GM19395 (cell line): Measurements from ENCODE around the gene GATAD2A.
A peak's percentile ranks its signal among the peaks of the same experiment; 100 is the strongest.
"Not testable (repeated sequence)": the region's sequence is repeated elsewhere in the genome, so short reads cannot be mapped to it uniquely, and the experiment has no call there.

ENCODE experiments used
- ATAC-seq: cut with Tn5 transposase; IDR thresholded peaks from one replicate; pipeline ENCODE4 v1.9.1; 2021; ENCODE audit warnings: mild to moderate bottlenecking, moderate library complexity; ENCODE audit not compliant: unreplicated experiment

The GATAD2A gene, protein sequence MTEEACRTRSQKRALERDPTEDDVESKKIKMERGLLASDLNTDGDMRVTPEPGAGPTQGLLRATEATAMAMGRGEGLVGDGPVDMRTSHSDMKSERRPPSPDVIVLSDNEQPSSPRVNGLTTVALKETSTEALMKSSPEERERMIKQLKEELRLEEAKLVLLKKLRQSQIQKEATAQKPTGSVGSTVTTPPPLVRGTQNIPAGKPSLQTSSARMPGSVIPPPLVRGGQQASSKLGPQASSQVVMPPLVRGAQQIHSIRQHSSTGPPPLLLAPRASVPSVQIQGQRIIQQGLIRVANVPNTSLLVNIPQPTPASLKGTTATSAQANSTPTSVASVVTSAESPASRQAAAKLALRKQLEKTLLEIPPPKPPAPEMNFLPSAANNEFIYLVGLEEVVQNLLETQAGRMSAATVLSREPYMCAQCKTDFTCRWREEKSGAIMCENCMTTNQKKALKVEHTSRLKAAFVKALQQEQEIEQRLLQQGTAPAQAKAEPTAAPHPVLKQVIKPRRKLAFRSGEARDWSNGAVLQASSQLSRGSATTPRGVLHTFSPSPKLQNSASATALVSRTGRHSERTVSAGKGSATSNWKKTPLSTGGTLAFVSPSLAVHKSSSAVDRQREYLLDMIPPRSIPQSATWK

DNA sequence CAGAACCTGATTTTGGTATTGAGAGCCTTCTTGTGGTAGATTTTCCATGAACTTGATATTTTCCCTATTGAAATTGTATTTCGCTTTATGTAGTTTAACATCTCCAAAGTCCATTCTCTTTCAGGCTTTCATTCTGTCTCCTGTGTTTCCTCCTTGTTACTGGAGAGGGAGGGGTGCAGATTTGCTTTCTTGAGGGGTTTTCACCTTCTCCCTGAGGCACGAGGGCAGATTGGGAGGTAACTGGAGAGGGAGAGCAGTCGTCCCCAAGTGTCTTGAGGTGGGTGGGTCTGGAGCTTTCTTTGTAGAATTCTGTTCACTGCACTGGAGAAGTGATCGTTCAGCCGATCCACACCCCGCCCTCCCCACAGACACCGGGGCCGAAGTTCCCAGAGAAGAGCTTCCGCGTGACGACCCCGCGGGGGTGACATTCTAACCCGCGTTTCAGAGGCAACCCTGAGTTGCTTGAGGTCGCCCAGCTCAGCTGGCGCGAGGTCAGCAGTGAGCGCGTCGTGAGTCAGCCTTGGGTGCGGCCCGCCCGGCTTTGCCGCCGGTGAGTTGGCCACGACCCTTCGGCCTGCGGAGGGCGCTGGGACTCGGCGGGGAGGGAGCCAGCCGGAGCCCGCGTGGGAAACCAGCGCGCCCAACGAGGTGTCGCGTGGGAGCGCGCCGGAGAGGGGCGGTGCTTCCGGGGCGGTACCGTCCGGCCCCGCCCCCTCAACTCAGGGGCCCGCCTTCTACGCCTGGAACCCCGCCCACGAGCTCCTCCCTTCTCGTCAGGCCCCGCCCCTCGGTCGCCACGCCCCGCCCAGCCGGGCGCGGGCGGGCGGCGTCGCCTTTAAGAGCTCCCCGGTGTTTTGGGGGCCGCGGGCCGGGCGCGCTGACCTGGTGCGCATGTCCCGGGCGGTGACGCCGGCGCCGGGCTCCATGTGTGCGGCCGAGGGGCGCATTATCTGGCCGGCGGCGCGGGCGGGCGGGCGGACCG is at the start of gene GATAD2A:
Gene GATAD2A (plus strand): TSS at position 797 of the 982 bp plus-strand sequence. CDS start 59,671 bp downstream, outside the sequence.
- peak; percentile 63 for ATAC-seq

DNA sequence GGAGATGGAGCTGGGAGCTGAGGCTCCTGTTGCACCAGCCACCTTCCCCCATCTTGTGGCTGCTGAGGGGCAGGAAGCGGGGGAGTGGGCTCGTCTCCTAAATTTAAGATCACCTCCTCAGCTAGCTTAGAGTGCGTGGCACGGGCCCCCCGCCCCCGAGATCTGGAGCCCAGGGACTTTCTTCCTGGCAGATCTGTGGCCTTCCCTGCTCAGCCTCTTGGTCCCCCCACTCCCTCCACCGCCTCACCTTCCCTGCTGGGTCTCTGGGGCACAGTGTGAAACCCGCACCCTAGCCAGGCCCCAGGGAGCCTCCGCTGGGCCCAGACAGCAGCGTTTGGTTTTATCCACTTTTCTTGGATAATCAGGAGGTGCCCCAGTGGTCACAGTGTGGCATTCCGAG is 49.0 kb upstream of the GATAD2A start:
- no peak for ATAC-seq

DNA sequence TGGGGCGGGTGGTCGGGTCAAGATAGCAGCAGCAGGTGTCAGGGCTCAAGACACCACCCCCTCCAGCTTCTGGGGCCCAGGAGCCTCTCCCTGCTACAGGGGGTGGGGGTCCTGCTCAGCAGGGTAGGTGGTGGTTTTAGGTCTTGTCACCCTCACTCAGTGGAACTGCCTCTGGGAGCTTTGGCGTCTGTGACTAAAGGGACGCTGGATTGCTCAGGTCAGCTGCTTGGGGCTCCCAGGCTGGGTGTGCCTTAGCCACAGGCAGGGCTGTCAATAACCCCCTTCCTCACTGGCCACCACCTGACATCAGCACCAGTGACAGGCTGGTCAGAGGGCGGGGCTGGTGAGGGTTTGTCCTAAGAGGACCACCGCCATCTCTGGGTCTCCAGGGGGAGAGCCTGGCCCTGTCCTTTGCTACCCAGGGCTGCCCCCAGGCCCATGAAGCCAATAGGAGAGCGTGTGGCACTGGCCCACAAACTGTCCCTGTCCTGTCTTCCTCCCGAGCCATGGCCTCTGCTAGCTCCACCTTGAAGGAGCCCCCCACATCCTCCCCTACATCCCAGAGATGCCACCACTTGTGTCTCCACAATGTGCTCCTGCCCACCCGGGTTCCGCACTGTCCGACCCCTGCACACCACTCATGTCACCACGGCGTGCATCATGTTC is 48.4 kb upstream of the GATAD2A start:
- ATAC-seq: no peak

DNA sequence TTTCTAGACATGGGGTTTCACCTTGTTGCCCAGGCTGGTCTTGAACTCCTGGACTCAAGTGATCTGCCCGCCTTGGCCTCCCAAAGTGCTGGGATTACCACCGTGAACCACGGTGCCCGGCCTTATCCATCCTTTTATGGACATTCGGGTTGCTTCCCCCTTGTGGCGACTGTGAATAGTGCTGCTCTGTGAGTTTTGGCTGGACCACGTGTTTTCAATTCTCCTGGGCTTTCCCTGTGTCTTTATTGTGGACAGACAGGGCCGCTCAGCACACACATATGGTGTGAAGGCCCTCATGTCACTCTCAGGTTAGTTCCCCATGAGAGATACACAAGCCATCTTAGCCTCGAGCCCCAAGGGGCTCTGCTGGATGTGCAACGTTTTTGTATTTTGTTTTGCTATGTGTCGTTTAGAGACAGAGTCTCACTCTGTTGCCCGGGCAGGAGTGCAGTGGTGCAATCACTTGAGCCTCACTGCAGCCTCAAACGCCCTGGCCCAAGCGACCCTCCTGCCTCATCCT is 44.3 kb upstream of the GATAD2A start:
- peak; percentile 71 for ATAC-seq

DNA sequence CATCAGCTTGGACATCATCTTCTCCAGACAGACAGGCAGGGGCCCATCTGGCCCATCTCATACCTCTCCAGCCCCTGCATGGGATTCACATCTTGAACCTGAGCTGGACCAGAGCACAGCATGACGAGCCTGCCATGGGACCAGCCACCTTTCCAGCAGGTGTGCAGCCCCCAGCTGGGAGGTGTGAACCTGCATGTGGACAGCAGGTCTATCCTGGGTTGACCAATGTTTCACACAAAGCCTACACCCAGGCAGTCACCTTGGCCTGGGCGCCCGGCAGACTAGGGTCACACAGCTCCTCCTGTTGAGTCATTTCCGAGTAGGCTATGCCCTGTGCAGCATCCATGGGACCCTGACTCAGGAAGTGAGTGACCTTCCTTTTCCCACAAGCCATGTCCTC is 43.4 kb upstream of the GATAD2A start:
- no peak for ATAC-seq

DNA sequence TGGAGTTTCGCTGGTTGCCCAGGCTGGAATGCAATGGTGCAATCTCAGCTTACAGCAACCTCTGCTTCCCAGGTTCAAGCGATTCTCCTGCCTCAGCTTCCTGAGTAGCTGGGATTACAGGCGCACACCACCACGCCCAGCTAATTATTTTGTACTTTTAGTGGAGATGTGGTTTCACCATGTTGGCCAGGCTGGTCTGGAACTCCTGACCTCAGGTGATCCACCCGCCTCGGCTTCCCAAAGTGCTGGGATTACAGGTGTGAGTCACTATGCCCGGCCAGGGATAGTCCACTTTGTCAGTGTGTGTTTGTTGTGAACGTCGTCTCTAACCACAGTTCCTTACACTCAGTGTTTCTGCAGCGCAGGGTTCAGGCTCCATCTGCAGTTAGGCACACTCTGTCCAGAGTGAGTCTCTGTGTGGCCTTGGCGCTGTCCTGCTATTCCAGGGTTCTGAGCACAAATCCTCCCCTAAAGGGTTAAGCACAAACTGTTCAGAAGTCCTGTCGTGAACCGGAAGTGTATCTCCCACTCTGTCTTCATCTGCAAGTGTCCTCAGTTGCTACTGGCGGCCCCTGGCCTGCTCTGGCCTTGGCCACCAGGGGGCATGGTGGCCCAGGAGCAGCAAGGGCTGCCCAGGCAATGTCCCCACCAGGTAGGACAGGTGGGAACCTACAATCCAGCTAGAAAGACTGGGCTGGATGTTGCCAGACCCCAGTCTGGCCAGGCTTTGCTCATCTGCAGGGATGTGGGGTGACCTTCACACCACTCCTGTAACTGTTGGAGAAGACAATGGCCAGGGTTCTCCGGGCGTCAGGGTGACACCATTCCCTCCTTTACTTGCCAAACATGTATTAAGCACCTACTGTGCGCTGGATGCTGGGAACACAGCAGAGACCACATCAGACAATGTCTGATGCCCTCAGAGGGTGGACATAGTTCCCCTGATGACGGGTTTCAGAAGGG is 38.8 kb upstream of the GATAD2A start:
- no peak for ATAC-seq

DNA sequence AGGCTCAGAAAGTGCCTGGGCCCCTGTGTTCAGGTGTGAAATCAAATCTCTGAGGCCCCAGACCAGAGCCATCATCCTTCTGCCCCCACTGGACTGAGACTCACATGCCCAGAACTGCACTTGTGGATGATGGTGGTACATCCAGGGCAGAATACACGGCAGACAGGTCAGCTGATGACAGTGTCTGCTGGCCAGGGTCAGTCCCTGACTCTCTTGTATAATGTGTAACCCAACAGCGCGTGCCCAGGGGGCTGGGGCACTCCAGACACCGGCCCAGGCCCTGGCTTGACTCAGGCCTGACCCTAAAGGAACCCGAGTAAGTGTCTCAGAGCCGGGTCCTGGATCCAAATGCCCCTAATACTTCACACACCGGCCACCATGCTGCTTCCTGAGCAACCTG is 37.4 kb upstream of the GATAD2A start:
- no peak for ATAC-seq

DNA sequence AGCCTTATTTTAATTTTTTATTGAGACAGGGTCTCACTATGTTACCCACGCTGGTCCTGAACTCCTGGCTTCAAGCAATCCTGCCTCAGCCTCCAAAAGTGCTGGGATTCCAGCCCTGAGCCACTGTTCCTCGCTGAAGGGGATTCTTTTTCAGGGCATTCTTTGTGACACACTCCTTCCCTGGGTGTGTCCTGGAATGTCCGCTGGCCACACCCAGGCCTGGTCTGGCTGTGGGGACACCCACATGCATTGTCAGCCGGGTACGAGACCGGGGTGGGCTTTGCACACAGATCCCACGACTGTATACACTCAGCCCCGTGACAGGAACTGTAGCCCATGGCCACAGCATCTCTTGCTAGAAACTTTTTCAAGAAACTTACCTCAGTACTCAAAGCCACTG is 34.4 kb upstream of the GATAD2A start:
- no peak for ATAC-seq

DNA sequence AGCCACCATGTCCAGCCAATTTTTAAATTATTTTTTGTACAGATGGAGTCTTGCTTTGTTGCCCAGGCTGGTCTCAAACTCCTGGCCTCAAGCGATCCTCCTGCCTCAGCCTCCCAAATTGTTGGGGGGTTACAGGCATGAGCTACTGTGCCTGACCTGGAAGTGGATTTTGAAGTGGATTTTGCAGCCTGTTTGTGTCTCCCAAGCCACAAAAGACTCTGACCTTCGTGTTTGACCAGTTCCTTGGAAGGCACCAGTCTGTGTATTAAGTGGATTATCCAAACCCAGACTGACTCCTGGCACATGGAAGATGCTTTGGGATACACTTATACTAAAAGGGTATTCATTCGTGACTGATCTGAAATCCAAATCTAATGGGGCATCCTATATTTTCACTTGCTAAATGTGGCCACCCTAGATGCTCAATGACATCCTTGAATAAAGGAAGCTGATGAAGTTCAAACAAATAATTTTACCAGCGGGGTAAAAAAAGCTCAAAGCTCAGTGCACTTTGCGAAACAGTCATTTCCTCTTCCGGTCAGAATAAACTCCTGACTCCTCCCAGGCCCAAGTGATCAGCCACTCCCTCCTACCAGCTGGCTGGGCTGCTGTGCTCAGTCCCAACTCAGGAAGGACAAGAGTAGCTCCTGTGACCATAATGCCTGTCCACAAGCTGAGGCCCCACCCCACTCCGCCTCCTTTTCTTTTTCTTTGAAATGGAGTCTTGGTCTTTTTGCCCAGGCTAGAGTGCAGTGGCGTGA is 32.6 kb upstream of the GATAD2A start:
- ATAC-seq: peak; percentile 79

DNA sequence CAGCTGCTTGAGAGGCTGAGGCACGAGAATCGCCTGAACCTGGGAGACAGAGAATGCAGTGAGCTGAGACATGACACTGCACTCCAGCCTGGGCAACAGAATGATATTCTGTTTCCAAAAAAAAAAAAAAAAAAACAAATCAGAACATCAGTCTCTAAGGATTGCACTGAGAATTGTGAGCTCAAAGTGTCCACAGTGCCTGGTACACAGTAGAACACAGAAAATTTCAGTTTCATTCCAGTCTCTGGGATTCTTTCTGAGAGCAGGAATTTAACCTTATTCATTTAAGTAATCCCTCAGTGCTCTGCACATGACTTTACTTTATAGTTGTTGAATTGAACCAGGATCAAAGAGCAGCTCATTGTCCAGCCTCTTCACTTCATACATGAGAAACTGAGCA is 25.9 kb upstream of the GATAD2A start:
- no peak for ATAC-seq

DNA sequence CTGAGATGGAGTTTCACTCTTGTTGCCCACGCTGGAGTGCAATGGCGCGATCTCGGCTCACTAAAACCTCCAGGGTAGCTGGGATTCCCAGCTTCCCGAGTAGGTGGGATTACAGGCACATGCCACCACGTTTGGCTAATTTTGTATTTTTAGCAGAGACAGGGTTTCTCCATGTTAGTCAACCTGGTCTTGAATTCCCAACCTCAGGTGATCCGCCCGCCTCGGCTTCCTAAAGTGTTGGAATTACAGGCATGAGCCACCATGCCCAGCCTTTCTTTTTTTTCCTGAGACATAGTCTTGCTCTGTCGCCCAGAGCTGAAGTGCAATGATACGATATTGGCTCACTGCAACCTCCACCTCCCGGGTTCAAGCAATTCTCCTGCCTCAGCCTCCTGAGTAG is 25.2 kb upstream of the GATAD2A start:
- not testable (repeated sequence) for ATAC-seq

DNA sequence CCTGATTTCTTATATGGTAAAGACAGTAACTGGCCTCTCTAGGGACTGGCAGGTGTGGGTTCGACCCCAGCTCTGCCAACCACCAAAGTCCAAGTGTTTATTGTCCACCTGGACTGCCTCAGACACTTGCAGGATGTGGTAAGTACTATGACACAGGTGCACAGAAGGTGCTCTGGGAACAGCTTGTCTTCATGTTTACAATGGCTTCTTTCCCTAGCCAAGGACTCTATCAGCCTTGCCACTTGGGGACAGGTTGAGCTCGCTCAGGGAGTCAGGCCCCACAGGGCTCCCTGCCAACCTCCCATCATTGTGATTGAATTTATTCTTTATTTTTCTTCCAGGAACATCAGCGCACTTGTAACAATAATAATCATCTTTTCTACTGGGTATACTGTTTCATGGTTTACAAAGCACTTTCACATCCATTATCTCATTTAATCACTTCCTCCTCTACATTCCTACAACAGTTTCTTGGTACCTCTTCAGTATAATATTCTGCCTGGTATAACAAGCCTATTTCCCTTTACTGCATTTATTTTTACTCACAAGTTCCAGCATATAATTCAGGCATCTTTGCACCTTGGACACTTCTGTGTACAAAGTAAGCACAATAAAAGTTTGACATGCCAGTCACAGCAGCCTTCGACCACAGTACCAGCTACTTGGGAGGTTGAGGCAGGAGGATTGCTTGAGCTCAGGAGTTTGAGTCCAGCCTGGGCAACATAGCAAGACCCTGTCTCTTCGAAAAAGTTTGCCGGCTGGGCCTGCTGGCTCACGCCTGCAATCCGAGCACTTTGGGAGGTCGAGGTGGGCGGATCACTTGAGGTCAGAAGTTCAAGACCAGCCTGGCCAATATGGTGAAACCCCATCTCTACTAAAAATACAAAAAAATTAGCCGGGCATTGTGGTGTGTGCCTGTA is 24.2 kb upstream of the GATAD2A start:
- ATAC-seq: no peak

DNA sequence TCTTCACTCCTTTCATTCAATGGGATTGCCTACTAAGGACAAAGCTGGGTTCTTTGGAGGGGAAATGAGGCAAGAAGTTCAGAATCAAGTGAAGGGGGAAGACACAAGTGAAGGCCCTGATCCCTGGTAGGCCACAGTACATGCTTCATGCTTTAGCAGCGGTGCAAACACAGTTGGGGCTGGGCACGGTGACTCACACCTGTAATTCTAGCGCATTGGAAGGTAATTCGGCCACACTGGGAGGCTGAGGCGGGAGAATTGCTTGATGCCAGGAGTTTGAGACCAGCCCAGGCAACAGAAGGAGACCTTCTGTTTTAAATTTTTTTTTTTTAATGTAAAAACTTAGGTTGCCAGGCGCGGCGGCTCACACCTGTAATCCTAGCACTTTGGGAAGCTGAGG is 23.4 kb upstream of the GATAD2A start:
- ATAC-seq: no peak

DNA sequence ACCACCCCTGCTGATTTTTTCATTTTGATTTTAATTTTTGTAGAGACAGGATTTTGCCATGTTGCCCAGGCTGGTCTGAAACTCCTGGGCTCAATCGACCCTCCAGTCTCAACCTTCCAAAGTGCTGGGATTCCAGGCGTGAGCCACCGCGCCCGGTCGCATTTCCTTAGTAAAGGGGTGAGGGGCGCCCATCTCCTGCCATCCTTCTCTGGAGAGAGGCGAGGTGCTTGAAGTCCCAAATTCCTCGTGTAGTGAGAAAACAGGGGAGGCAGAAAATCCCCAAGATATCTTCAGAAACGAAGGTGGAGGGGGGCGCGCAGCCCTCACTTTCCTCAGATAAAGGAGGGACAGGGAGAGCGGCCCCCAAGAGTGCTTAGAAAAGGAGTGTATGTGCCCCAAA is 21.0 kb upstream of the GATAD2A start:
- ATAC-seq: no peak

DNA sequence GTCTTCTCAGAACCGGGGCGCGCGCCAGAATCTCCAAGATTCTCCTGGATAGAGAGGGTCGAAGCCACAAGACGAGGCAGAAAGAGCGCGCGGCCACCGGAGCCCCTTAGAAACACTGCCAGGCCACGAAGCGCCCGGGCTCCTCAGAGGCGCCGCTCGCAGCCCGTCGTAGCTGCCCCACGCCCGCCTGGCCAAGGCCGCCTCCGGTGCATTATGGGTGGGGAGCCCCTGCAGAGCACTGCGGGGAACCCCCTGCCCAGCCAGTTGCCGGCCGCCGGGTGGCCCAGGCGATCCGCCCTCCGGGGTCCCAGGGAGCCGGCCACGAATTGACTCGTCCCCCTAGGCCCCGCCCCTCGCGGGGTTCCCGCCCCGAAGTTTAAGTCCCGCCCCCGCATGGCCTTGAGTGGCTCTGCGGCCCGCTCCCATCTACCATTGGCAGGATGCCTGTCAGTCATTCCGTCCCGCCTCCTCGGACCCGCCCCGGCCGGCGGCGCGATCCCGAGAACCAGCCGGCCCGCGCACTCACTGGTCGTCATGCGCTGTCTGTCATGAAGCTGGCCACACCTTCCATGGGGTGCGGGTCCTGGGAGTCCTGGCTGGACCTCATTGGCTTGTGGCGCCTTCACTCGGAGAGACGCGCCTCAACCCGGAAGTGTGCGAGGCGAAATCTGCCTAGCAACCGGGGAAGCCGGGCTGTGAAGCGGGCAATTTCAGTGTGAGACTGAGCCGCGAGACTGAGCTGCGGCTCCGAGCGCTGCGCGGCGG is 20.2 kb upstream of the GATAD2A start:
- peak; percentile 92 for ATAC-seq

DNA sequence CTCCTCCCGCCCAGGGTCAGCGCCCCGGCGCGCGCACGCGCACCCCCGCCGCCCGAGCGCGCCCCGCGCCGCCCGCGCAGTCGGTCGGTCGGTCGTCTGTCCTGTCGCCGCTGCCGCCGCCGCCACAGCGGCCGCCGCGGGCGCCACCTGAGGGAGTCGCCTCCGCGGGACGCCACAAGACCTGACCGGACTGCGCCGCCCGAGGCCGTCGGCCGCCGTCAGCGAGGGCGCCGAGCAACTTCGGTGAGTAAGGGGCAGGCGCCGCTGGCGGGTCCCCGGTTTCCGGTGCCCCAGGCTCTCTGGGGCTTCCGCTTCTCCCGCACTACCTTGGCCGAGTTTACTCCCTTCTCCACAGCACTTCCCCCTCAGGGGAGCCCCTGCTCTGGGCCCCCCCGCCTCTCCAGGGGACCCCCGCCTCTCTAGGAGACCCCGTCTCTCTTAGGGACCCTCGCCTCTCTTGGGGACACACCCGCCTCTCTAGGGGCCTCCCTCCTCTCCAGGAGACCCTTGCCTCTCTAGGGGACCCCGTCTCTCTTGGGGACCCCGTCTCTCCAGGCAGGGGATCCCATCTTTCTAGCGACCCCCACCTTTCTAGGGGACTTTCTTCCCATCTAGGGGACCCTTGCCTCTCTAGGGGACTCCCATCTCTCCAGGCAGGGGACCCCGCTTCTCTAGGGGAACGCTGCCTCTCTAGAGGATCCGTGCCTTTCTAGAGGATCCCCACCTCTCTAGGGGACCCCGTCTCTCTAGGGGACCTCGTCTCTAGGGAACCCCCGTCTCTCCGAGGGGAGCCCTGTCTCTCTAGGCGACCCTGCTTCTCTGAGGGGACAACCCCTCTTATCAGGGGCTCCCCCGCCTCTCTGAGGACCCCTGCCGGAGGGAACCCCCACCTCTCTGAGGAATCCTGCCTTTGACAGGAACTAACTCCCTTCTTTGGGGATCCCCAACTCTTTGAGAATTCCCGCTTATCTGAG is 19.3 kb upstream of the GATAD2A start:
- peak; percentile 19 for ATAC-seq
